Neural crest cell (in vitro differentiated cells): ENCODE data around the gene LRCOL1. TPM values are rescaled to one million over a fixed set of nuclear protein-coding genes. Genes with fewer than 3 reads are reported as not detected.

Experiments used
- DNase-seq: peaks from one replicate; pipeline ENCODE4 v3.0.0; 2021; ENCODE audit warnings: low read depth, mixed read lengths, low spot score
- H3K27ac Mint-ChIP-seq: one replicate; pipeline ENCODE4 v1.8.0; 2021; ENCODE audit warnings: mild to moderate bottlenecking, mixed read lengths; ENCODE audit not compliant: unreplicated experiment
- H3K27me3 Mint-ChIP-seq: 2 replicates; pipeline ENCODE4 v1.8.0; 2021; ENCODE audit warnings: low read depth, mild to moderate bottlenecking, mixed read lengths
- H3K36me3 Mint-ChIP-seq: 2 replicates; pipeline ENCODE4 v1.8.0; 2021; ENCODE audit warnings: low read depth, mild to moderate bottlenecking, mixed read lengths
- H3K4me1 Mint-ChIP-seq: 2 replicates; pipeline ENCODE4 v1.8.0; 2021; ENCODE audit warnings: mixed read lengths
- H3K4me3 Mint-ChIP-seq: one replicate; pipeline ENCODE4 v1.8.0; 2021; ENCODE audit warnings: mild to moderate bottlenecking, mixed read lengths
- H3K9me3 Mint-ChIP-seq: 2 replicates; pipeline ENCODE4 v1.8.0; 2021; ENCODE audit warnings: mixed read lengths
- CTCF ChIP-seq: fragments of 200-600 bp; sonication (generic); conservative IDR thresholded peaks from 2 replicates; pipeline ENCODE4 v1.5.0; 2021; ENCODE audit warnings: antibody characterized with exemption, mild to moderate bottlenecking
- total RNA-seq: library from RNA; stranded (reverse); gene quantifications from 2 replicates; pipeline ENCODE4 v1.2.1, GENCODE V29; 2021

The LRCOL1 gene
- total RNA-seq, 1 donor from 2014 or later, result 1.7 TPM

- Mint-ChIP-seq H3K36me3 (peaks cover 12% of the 10 kb centered on the region), H3K9me3 (no peaks in the 10 kb centered on the region), H3K27me3 (peaks cover 25% of the 10 kb centered on the region), H3K4me1 (peaks cover 3% of the 10 kb centered on the region), H3K4me3 (no peak overlapping the region), H3K27ac (peak overlapping the region; percentile 81)
- TF ChIP-seq CTCF, result no peak
- no peak for DNase-seq
Observed at GRCh38 chr12:132578826-132579225, 31.6 kb downstream of the LRCOL1 start.

GRCh38 chr12:132578118-132578517 is 32.3 kb downstream of the LRCOL1 start:
- H3K4me1 Mint-ChIP-seq, result no peaks in the 10 kb centered on the region
- no peaks in the 10 kb centered on the region for H3K9me3 Mint-ChIP-seq
- H3K36me3 Mint-ChIP-seq, result peaks cover 10% of the 10 kb centered on the region
- H3K4me3 Mint-ChIP-seq, result peak overlapping the region; percentile 8
- peaks cover 22% of the 10 kb centered on the region for H3K27me3 Mint-ChIP-seq
- DNase-seq, result no peak
- no peak for TF ChIP-seq CTCF
- H3K27ac Mint-ChIP-seq, result no peak overlapping the region

GRCh38 chr12:132577191-132577920 is 33.0 kb downstream of the LRCOL1 start:
- Mint-ChIP-seq H3K4me3 (peak overlapping the region; percentile 8), H3K27me3 (peaks cover 19% of the 10 kb centered on the region), H3K27ac (no peak overlapping the region), H3K4me1 (no peaks in the 10 kb centered on the region), H3K9me3 (no peaks in the 10 kb centered on the region), H3K36me3 (peaks cover 10% of the 10 kb centered on the region)
- no peak for TF ChIP-seq CTCF
- DNase-seq, result no peak

GRCh38 chr12:132576701-132577100 is 33.7 kb downstream of the LRCOL1 start:
- no peaks in the 10 kb centered on the region for H3K9me3 Mint-ChIP-seq
- peaks cover 10% of the 10 kb centered on the region for H3K36me3 Mint-ChIP-seq
- DNase-seq, result no peak
- no peak overlapping the region for H3K4me3 Mint-ChIP-seq
- peaks cover 12% of the 10 kb centered on the region for H3K27me3 Mint-ChIP-seq
- no peaks in the 10 kb centered on the region for H3K4me1 Mint-ChIP-seq
- H3K27ac Mint-ChIP-seq, result no peak overlapping the region
- TF ChIP-seq CTCF, result no peak

GRCh38 chr12:132575661-132576060 is 34.7 kb downstream of the LRCOL1 start:
- H3K4me1 Mint-ChIP-seq, result no peaks in the 10 kb centered on the region
- H3K36me3 Mint-ChIP-seq, result peaks cover 10% of the 10 kb centered on the region
- DNase-seq, result no peak
- no peak for TF ChIP-seq CTCF
- peaks cover 6% of the 10 kb centered on the region for H3K27me3 Mint-ChIP-seq
- H3K27ac Mint-ChIP-seq, result no peak overlapping the region
- no peak overlapping the region for H3K4me3 Mint-ChIP-seq
- no peaks in the 10 kb centered on the region for H3K9me3 Mint-ChIP-seq
